CD4-positive, alpha-beta T cell treated with Interleukin-17A for 4 hours (primary cell): Measurements from ENCODE around the gene NECAB3.
"Not testable (repeated sequence)": the region's sequence is repeated elsewhere in the genome, so short reads cannot be mapped to it uniquely, and the experiment has no call there.

Experiments
- DNase-seq: peaks from one replicate; pipeline ENCODE4 v3.0.0-alpha.2; 2020; ENCODE audit warnings: mixed read lengths

NECAB3 gene, protein sequence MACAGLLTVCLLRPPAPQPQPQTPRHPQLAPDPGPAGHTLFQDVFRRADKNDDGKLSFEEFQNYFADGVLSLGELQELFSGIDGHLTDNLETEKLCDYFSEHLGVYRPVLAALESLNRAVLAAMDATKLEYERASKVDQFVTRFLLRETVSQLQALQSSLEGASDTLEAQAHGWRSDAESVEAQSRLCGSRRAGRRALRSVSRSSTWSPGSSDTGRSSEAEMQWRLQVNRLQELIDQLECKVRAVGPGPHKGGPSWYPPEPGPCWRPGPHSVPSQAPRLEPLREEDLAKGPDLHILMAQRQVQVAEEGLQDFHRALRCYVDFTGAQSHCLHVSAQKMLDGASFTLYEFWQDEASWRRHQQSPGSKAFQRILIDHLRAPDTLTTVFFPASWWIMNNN

GRCh38 chr20:33674294-33675135, at the start of gene NECAB3:
NECAB3 (minus strand) TSS chr20:33674428; CDS start chr20:33674352, 76 bp downstream.
- peak; percentile 75 for DNase-seq

- no peak for DNase-seq
Observed at GRCh38 chr20:33721391-33722140, 47.3 kb upstream of the NECAB3 start.

DNA sequence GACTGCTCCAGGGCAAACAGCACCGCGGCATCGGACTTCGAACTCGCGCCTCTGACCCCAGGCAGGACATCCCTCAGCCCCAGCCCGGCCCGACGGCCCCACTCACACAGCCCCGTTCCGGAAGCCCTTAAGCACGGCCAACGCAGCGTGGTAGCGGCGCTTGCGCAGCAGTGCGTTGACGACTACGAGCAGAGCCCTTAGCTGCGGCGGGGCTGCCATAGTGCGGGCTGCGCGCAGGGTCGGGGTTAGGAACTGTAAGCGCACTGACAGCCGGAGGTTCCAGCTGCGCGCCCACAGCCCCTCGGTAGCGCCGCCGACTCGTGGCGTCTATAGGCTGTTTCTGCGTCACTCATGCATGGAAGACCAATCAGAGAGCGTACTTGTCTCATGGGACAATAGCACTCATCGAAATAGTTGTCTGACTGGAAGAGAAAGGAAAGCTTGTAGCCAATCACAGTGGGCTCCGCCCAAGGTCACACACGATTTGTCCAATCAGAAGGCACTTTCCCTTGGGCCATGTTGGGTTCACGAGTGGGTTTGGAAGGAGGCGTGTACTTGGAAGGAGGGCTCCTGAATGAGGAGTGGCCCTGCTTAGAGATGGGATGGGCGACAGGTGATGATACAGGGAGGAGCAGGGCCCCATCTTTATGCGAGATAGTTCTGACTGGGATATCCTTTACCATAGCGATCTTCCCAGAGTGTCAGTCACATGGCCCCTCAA, 45.9 kb upstream of the NECAB3 start, which contains the start of gene PXMP4:
Gene PXMP4, minus strand, starts transcription at position 322 of the 721 bp plus-strand sequence. Its CDS starts 103 bp downstream, at position 219.
- peak; percentile 88 for DNase-seq

- DNase-seq: no peak
Observed at GRCh38 chr20:33719277-33719988, 45.2 kb upstream of the NECAB3 start.

- no peak for DNase-seq
Observed at GRCh38 chr20:33716498-33716897, 42.3 kb upstream of the NECAB3 start.

DNA sequence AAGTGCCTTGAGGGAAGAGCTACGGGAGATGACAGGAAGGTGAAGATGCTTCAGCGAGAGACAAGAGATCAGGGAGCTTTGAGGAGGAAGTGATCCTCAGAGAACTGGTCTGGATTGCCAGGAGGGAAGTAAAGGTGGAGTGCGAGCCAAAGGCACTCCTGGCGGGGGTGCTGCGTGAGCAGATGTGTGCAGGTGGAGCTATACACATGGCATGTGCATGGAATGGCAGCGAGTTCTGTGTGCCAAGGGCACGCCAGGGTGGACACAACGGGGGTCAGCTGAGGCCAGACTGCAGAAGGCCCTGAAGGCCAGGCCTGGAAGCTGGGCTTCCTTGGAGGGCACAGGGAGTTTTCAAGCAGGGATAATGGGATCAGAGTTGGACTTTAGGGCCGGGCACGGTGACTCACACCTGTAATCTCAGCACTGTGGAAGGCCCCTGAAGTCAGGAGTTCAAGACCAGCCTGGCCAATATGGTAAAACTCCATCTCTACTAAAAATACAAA, 39.7 kb upstream of the NECAB3 start:
- no peak for DNase-seq

- DNase-seq: no peak
Observed at GRCh38 chr20:33711446-33711738, 37.2 kb upstream of the NECAB3 start.

- DNase-seq: no peak
Observed at GRCh38 chr20:33710681-33711445, 36.6 kb upstream of the NECAB3 start.

- DNase-seq: no peak
Observed at GRCh38 chr20:33709905-33710541, 35.8 kb upstream of the NECAB3 start.

DNA sequence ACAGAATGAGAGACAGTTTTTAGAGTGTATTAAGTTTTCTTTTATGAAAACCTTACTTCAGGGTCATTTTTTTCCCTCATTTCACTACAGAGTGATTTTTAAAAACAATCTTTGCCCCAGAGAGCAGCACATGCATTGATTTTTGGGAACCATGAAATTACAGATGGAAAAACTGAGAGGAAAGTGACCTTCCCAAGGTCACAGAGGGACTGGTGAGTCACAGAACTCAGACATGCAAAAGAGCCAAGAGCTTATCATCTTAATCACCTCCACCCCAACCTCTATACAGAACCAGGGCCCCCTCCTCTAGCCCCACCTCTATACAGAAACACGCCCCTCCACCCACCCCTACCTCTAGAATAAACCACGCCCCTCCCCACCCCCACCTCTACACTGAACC, 35.2 kb upstream of the NECAB3 start:
- no peak for DNase-seq

GRCh38 chr20:33707668-33708067, 33.4 kb upstream of the NECAB3 start:
- DNase-seq: no peak

DNA sequence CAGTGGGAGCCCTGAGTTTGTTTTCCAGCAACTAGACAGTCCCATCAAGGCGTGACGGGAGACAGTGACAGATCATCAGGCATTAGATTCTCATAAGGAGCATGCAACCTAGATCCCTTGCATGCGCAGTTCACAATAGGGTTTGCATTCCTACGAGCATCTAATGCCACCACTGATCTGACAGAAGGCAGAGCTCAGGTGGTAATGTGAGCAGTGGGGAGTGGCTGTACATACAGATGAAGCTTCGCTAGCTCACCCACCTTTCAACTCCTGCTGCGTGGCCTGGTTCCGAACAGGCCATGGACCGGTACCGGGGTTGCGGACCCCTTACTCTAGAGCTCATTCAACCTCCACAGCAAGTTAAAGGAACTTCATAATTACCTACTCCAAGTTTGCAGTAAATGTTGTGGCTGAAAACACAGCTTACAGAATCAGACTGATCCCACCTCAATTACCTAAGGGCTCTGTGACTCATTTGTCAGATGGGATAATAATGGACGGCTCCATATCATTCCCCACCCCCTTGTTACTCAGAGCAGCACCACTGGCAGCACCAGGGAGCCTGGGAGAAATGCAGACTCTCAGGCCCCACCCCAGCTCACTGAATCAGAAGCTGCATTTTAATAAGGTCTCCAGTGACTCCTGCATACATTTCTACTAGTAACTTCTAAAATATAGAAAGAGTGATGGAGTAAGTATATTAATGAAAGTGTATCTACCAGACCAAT, 30.1 kb upstream of the NECAB3 start:
- no peak for DNase-seq

DNA sequence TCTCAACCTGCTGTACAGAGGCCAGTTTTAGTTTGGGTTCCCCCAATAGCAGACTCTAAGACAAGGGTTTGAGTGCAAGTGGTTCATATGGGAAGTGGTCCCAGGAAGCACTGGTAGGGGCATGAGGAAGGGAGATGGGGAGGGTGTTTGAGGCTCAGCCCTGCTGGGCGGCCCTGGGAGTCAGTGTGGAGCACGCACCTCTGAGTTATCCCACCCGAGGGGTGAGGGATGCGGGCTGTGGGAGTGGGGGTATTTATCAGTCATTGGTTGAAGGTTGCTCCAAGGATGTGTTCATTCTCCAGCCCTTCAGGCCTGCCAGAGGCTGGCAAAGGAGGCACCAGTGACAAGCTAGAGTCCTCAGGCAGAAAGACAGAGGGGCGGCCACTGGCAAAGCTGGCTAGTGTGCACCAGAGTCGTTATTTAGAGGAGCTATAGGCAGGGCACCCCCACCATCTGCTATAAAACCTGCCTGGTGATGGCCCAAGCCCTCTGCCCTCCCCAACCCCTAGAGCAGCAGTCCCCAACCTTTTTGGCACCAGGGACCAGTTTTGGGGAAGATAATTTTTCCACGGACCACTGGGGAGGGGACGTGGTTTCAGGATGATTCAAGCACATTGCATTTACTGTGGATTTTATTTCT, 29.4 kb upstream of the NECAB3 start:
- no peak for DNase-seq

DNA sequence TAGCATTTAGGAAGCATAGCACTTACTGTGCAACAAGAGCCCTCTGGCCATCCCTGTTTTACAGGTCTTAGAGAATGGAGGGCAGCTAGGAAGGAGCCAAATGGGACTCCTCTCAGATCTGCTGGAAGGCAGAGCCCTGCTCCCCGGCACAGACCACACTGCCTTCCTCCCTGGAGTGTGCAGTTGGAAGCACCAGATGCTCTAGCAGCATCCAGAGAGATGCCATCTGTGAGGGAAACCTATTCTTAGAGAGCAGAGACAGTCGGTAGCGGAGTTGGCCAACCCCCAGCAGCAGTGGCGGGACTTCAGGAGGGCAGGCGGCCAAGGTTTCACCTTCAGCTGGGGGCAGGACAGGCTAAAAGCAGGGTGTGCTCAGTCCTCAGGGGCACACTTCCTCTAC, 28.6 kb upstream of the NECAB3 start:
- DNase-seq: no peak

- DNase-seq: no peak
Observed at GRCh38 chr20:33701629-33702450, 27.6 kb upstream of the NECAB3 start.

DNA sequence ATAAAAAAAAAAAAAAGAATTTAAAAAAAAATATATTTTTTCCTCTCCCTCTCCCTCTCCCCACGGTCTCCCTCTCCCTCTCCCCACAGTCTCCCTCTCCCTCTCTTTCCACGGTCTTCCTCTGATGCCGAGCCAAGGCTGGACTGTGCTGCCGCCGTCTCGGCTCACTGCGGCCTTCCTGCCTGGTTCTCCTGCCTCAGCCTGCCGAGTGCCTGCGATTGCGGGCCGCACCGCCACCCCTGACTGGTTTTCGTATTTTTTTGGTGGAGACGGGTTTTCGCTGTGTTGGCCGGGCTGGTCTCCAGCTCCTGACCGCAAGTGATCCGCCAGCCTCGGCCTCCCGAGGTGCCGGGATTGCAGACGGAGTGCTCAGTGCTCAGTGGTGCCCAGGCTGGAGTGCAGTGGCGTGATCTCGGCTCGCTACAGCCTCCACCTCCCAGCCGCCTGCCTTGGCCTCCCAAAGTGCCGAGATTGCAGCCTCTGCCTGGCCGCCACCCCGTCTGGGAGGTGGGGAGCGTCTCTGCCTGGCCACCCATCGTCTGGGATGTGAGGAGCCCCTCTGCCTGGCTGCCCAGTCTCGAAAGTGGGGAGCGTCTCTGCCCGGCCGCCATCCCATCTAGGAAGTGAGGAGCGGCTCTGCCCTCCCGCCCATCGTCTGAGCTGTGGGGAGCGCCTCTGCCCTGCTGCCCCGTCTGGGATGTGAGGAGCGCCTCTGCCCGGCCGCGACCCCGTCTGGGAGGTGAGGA, 26.6 kb upstream of the NECAB3 start:
- DNase-seq: not testable (repeated sequence)

DNA sequence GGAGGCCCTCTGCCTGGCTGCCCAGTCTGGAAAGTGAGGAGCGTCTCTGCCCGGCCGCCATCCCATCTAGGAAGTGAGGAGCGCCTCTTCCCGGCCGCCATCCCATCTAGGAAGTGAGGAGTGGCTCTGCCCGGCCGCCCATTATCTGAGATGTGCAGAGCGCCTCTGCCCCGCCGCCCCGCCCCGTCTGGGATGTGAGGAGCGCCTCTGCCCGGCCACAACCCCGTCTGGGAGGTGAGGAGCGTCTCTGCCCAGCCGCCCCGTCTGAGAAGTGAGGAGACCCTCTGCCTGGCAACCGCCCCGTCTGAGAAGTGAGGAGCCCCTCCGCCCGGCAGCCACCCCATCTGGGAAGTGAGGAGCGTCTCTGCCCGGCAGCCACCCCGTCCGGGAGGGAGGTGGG, 24.7 kb upstream of the NECAB3 start:
- DNase-seq: not testable (repeated sequence)
